NCI-H345 treated with DMSO at 0.1 percent for 48 hours (cell line): ENCODE results near the gene TMPRSS15.

Experiments
- DNase-seq: peaks from one replicate; lab custom pipeline; 2025; ENCODE audit not compliant: unreplicated experiment; lab: John Stamatoyannopoulos, UW

The TMPRSS15 gene

GRCh38 chr21:18248171-18248570 is 155.4 kb downstream of the TMPRSS15 start:
- DNase-seq = no peak

- DNase-seq = peak; percentile 50
Measured at GRCh38 chr21:18245464-18245967, 158.1 kb downstream of the TMPRSS15 start.

DNA sequence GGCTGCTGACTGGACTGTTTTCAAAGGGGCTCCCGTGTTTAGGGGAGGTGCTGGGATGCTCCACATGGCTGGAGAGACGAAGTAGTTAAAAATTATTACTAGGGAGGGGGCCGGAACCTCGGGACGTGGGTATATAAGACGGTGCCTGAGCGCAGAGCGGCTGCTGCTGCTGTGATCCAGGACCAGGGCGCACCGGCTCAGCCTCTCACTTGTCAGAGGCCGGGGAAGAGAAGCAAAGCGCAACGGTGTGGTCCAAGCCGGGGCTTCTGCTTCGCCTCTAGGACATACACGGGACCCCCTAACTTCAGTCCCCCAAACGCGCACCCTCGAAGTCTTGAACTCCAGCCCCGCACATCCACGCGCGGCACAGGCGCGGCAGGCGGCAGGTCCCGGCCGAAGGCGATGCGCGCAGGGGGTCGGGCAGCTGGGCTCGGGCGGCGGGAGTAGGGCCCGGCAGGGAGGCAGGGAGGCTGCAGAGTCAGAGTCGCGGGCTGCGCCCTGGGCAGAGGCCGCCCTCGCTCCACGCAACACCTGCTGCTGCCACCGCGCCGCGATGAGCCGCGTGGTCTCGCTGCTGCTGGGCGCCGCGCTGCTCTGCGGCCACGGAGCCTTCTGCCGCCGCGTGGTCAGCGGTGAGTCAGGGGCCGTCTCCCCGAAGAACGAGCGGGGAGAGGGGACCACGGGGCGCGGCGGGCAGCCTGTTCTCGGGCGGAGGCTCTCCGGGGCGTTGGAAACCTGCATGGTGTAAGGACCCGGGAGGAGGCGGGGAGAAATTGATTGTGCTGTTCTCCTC is 158.7 kb downstream of the TMPRSS15 start, which contains the start of gene CHODL:
Gene CHODL (plus strand): TSS at position 163 of the 793 bp plus-strand sequence. CDS start 391 bp downstream, at position 554.
- no peak for DNase-seq

- no peak for DNase-seq
Measured at GRCh38 chr21:18235545-18235944, 168.0 kb downstream of the TMPRSS15 start.

- DNase-seq = no peak
Measured at GRCh38 chr21:18228060-18228739, 175.4 kb downstream of the TMPRSS15 start.

- no peak for DNase-seq
Measured at GRCh38 chr21:18222346-18222745, 181.2 kb downstream of the TMPRSS15 start.

DNA sequence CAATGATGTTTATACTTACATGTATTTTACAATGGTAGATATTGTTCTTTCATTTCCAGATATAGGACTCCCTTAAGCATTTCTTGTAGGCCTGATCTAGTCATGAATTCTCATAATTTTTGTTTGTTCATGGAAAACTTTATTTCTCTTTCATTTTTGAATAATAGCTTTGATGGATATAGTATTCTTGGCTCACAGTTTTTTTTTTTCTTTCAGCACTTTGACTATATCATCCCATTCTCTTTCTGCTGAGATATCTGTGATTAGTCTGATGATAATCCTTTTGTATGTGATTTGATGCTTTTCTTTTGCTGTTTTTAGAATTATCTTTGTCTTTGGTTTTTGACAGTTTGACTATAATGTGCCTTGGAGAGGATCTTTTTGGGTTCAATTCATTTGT is 183.1 kb downstream of the TMPRSS15 start:
- DNase-seq = no peak
